NOMO-1 (cell line): ENCODE data around the gene SF3B1.
"Not testable (repeated sequence)": the region's sequence is repeated elsewhere in the genome, so short reads cannot be mapped to it uniquely, and the experiment has no call there.

Experiments used
- DNase-seq, 2 experiments: peaks; one replicate each; lab custom pipeline; 2025; ENCODE audit not compliant: unreplicated experiment in 2 of 2; lab: John Stamatoyannopoulos, UW

The SF3B1 gene, protein sequence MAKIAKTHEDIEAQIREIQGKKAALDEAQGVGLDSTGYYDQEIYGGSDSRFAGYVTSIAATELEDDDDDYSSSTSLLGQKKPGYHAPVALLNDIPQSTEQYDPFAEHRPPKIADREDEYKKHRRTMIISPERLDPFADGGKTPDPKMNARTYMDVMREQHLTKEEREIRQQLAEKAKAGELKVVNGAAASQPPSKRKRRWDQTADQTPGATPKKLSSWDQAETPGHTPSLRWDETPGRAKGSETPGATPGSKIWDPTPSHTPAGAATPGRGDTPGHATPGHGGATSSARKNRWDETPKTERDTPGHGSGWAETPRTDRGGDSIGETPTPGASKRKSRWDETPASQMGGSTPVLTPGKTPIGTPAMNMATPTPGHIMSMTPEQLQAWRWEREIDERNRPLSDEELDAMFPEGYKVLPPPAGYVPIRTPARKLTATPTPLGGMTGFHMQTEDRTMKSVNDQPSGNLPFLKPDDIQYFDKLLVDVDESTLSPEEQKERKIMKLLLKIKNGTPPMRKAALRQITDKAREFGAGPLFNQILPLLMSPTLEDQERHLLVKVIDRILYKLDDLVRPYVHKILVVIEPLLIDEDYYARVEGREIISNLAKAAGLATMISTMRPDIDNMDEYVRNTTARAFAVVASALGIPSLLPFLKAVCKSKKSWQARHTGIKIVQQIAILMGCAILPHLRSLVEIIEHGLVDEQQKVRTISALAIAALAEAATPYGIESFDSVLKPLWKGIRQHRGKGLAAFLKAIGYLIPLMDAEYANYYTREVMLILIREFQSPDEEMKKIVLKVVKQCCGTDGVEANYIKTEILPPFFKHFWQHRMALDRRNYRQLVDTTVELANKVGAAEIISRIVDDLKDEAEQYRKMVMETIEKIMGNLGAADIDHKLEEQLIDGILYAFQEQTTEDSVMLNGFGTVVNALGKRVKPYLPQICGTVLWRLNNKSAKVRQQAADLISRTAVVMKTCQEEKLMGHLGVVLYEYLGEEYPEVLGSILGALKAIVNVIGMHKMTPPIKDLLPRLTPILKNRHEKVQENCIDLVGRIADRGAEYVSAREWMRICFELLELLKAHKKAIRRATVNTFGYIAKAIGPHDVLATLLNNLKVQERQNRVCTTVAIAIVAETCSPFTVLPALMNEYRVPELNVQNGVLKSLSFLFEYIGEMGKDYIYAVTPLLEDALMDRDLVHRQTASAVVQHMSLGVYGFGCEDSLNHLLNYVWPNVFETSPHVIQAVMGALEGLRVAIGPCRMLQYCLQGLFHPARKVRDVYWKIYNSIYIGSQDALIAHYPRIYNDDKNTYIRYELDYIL

GRCh38 chr2:197434541-197435513 is at the start of gene SF3B1:
TSS of gene SF3B1 (minus strand) at chr2:197435028. CDS start at chr2:197434999, 29 bp downstream.
- DNase-seq, result peak; percentile 97 to 98

DNA sequence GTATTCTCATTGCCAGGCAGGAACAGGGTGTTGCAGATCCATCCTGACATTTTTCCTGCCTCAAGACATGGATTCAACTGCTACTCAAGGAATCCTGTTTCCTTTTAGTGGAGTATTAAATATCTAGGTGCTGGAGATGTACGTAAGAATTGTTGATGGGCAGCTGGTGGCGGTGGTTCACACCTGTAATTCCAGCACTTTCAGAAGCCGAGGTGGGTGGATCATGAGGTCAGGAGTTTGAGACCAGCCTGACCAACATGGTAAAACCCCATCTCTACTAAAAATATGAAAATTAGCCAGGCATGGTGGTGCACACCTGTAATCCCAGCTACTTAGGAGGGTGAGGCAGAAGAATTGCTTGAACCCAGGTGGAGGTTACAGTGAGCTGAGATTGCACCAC is 49.4 kb upstream of the SF3B1 start:
- not testable (repeated sequence) for DNase-seq

DNA sequence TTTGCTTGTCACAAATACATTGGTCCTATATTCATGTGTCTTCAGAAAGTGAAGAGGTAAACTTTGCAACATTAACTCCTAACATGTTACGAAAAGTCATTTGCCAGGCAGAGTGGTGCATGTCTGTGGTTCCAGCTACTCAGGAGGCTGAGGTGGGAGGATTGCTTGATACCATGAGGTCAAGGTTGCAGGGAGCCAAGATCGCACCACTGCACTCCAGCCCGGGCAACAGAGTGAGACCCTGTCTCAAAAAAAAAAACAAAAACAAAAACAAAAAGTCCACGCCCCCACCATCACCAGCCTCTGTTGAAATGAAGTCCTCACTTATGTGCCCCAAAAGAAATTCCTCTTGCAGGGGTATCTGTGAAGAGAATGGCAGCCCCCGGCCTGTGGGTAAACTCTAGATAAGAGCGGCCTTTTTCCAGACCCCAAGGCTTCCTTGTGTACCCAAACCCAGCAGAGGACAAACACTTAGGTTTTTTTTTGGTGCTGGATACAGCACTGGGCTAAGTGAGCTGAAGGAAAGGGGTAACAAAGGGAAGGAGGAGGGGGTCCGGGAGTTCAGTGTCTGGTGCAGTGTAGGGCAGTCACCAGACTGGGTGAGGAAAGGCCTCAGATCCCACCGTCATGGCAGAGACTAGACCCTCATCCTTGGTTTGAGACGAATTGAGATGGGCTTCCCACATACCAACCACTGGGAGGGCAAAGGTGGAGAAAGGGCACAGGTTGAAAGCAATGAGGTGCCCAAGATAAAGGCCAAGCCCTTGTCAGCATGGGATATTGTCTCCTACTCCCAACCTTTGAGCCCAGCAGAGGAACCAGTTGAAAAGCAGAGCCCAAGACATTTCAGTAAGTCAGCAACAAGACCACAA is 45.6 kb upstream of the SF3B1 start:
- no peak for DNase-seq

- DNase-seq, result no peak
Observed at GRCh38 chr2:197477797-197478196, 43.0 kb upstream of the SF3B1 start.

- no peak for DNase-seq
Observed at GRCh38 chr2:197472166-197472565, 37.3 kb upstream of the SF3B1 start.

- DNase-seq, result no peak
Observed at GRCh38 chr2:197464175-197464574, 29.3 kb upstream of the SF3B1 start.

DNA sequence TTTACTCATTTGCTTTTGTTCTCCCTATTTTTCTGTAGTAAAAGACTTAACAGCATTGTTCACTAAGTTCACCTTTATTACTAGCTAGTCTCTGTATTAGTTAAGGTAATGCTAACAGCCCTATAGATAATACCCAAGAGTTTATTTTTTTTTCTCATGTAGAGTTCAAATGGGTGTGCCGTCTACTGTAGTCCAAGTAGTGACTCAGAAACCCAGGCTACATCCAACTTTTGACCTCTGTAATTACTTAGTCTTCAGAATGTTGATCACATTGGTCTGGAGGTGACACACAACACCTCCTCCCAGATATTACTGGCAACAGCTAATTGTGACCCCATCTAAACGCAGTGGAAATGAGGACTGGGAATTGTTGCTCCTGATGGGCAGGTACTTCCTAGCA is 26.2 kb upstream of the SF3B1 start:
- no peak for DNase-seq

DNA sequence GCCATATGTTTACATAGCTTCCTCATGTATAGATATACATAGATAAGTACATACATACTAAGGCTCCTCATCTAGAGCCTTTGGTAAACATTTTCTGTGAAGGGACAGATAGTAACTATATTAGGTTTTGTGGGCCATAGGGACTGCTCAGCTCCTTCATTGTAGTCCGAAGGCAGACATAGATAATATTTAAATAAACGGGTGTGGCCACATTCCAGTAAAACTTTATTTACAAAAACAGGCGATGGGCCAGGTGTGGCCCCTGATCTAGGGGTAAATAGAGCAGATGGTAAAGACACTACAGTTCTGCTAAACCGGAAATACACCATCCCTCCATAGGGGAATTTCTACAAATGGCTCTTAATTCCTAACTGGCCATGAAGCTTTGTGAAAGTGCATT is 25.8 kb upstream of the SF3B1 start:
- DNase-seq, result no peak

DNA sequence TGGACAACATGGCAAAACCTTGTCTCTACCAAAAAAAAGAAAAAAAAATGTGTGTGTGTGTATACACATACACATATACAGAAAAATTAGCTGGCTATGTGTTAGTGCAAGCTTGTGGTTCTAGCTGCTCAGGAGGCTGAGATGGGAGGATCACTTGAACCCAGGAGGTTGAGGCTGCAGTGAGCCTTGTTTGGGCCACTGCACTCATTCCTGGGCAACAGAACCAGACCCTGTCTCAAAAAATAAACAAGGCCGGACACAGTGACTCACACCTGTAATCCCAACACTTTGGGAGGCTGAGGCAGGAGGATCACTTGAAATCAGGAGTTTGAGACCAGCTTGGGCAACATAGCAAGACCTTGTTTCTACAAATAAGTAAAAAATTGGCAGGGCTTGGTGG is 20.6 kb upstream of the SF3B1 start:
- no peak for DNase-seq

DNA sequence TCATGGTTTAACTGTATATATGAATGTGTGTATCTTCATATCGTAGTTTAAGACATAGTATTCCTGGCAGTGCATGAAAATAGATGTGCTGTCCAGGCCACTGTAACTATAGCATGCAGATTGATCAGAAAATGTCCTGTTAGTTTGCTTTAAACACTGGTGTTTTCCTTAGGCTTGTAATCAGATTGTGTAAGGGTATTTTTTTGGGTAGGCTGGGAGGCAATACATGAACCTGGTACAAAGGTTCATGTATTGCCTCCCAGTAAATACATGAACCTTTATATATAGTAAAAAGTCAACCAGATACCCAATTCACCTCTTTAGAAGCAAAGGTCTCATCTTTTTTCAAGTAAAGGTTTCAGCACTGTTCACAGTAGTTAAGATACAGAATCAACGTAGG is 20.1 kb upstream of the SF3B1 start:
- no peak for DNase-seq

DNA sequence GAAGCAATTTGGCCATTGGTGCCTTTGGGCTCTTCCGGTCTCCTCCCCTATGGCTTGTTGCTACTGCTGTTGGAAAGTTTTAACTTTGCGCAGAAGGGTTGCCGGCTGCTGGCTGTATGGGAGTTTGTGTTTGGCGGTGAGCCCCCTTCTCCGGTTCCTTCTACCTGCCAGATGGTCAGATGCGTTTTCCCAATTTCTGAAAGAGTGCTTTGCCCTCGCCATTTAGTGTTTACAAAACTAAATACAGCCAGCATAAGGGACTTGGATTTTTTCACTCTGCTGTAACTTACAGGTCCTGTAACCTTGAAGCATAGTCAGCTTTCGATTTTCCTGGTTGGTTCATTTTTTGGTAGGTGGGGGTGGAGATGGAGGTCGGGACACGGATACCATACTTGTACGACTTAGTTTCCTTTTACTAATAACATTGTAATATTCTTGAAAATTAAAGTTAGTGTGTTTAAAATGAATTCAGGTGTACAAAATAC is 19.1 kb upstream of the SF3B1 start:
- DNase-seq, result peak; percentile 80 to 86

DNA sequence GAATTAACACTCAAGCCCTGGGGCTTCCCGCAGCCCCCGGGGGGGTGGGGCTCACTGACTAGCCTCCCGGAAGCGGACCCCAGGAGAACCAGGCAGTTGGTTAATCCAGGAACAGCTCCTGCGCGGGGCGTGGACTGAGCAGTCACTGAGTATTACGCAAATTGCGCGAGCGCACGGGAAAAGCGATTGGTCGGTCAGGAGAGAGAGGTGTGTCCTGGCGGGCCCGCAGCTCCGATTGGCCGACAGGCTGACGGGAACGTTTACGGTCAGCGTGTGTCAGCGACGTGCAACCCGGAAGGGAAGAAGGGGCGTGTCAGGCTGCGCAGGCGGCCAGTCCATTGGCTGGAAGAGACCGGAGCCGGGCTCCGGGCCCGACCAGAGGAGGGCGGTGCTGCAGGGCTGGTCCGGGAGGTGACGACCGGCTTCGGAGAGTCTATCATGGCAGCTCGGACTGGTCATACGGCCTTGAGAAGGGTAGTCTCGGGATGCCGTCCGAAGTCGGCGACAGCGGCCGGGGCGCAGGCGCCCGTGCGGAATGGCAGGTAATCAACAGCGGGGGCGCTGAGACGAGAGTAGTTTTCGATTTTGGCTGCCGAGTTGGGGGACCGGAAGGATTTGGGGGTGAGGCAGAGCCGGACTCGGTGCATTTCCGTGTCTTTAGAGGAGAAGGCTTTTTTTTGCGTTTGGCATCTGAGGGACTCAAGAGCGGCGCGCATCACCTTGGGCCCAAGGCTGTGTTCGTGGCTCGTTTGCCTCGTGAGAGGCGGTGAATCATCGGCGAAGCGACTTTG is 18.5 kb upstream of the SF3B1 start, which contains the start of gene COQ10B:
Gene COQ10B, plus strand, starts transcription at position 430 of the 791 bp plus-strand sequence. Its CDS starts 9 bp downstream, at position 439.
- DNase-seq, result peak; percentile 99 to 100

- DNase-seq, result no peak
Observed at GRCh38 chr2:197452754-197453122, 17.9 kb upstream of the SF3B1 start.

DNA sequence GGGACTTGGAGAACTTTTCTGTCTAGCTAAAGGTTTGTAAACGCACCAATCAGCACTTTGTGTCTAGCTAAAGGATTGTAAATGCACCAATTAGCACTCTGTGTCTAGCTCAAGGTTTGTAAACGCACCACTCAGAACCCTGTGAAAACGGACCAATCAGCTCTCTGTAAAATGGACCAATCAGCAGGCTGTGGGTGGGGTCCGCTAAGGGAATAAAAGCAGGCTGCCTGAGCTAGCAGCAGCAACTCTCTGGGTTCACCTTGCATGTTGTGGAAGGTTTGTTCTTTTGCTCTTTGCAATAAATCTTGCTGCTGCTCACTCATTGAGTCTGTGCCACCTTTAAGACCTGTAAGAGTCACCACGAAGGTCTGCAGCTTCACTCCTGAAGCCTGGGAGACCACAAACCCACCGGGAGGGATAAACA is 16.1 kb upstream of the SF3B1 start:
- not testable (repeated sequence) for DNase-seq

DNA sequence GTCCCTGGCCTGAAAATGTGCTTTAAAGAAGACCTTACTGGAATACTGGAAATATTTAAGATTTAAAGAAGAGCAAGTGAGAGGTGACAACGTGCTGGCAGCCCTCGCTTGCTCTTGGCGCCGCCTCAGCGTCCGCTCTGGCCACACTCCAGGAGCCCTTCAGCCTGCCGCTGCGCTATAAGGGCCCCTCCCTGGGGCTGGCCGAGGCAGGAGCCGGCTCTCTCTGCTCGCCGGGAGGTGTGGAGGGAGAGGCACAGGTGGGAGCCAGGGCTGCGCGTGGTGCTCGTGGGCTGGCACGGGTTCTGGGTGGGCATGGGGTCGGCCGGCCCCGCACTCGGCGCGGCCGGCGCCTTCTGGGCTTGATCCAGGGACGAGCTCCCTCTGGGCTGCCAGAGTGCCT is 15.6 kb upstream of the SF3B1 start:
- no peak for DNase-seq

- no peak for DNase-seq
Observed at GRCh38 chr2:197446844-197447243, 12.0 kb upstream of the SF3B1 start.

DNA sequence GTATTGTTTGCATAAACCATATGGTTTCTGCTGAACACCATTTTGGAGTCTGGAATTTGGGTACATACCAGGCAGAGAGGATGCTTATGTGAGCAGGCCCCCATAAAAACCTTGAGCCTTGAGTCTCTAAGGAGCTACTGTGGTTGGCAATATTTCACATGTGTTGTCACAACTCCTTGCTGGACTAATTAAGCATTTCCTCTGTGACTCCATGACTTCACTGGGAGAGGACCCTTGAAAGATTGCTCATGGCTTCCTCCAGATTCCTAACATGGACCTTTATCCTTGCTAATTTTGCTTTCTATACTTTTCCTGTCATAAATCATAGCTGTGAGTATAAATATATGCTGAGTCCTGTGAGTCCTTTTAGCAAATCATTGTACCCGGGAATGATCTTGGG is 10.9 kb upstream of the SF3B1 start:
- DNase-seq, result no peak

DNA sequence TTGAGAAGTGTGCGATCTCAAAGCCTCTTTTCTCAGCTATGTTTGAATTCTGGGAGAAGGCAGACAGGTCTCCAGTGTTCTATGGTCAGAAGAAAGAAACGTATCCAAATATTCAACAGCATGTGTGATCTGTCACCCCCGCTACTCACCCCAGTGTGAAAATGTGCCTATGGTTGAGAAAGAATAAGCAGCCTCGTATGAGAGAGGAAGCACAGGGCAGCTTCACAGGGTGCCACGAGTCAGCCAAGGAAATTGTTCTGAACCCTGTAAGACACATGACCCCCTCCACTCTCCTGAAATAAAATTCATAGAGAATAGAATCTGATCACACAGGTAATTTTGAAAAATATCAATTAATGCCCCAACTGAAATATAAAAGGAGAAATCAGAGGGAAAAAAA is 8.0 kb upstream of the SF3B1 start:
- DNase-seq, result no peak
